ENCODE measurements around the gene SMIM23. TPM values are rescaled to one million over a fixed set of nuclear protein-coding genes. Genes with fewer than 3 reads are reported as not detected.

The SMIM23 gene
- total RNA-seq, 1 experiment from 2014 or later = not detected

DNA sequence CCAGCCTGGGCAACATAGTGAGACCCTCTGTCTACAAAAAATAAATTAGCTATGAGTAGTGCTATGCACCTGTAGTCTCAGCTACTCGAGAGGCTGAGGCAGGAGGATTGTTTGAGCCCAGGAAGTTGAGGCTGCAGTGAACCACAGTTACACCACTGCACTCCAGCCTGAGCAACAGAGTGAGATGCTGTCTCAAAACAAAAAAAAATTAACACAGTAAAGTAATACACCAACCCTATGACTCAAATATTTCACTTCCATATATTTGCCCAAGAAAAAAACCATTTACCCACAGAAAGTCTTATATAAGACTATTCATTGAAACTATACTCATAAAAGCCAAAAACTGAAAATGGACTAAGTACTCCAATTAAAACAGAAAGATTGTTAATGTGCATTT is 16.2 kb downstream of the SMIM23 start:
- Histone ChIP-seq H3K9me3 (ENCODE audit: low read depth, low read length, poor library complexity, severe bottlenecking) (no peaks in the 10 kb centered on the region), H3K27me3 (replicated peaks; ENCODE audit: insufficient read depth, low read depth, low read length, poor library complexity) (peaks cover 18% of the 10 kb centered on the region), H3K4me3 (ENCODE audit: low read depth, low read length, poor library complexity, severe bottlenecking) (no peak overlapping the region), H3K36me3 (ENCODE audit: insufficient read depth, low read length, poor library complexity, severe bottlenecking) (no peaks in the 10 kb centered on the region), H3K27ac (ENCODE audit: low read depth, low read length, poor library complexity, severe bottlenecking) (no peak overlapping the region), H3K4me1 (ENCODE audit: insufficient read depth, low read length, poor library complexity, severe bottlenecking) (no peaks in the 10 kb centered on the region)
- no TSS peak for BruUV-seq (replicated peaks)
- ChIA-PET POLR2A (ENCODE audit: low non-redundant PET) (no interaction called here), CTCF (no interaction called here)
- no peak for DNase-seq (ENCODE audit: low spot score)
- intact Hi-C loops (cut with micrococcal nuclease; ENCODE audit: unreplicated experiment) = no loop called here
- no peak for TF ChIP-seq CTCF (conservative IDR thresholded peaks at IDR 0.05; ENCODE audit: low read depth, low read length)
- no peak for TF ChIP-seq EZH2 (IDR thresholded peaks at IDR 0.05; ENCODE audit: borderline replicate concordance, low read depth, low read length, poor library complexity, severe bottlenecking)

DNA sequence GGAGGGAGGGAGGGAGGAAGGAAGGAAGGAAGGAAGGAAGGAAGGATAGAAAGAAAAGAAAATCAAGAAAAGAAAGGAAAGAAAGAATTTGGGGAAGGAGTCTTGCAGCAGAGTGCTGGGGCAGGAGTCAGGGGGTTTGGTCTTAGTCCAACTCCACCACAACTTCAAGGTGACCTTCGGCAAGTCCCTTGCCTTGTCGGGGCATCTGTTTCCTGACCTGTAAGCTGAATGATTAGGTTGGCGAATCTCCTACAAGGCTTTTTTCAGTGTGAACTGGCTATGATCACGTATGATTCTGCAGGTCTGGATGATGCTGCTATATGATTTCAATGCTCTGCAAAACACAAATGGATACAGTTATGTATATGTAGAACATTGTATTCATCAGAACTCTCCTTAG is 20.1 kb downstream of the SMIM23 start:
- ChIA-PET POLR2A (ENCODE audit: low non-redundant PET) (no interaction called here), CTCF (no interaction called here)
- no peak for TF ChIP-seq EZH2 (IDR thresholded peaks at IDR 0.05; ENCODE audit: borderline replicate concordance, low read depth, low read length, poor library complexity, severe bottlenecking)
- no peak for TF ChIP-seq CTCF (conservative IDR thresholded peaks at IDR 0.05; ENCODE audit: low read depth, low read length)
- Histone ChIP-seq H3K27ac (ENCODE audit: low read depth, low read length, poor library complexity, severe bottlenecking) (no peak overlapping the region), H3K9me3 (ENCODE audit: low read depth, low read length, poor library complexity, severe bottlenecking) (no peaks in the 10 kb centered on the region), H3K27me3 (replicated peaks; ENCODE audit: insufficient read depth, low read depth, low read length, poor library complexity) (peaks cover 46% of the 10 kb centered on the region), H3K4me3 (ENCODE audit: low read depth, low read length, poor library complexity, severe bottlenecking) (no peak overlapping the region), H3K36me3 (ENCODE audit: insufficient read depth, low read length, poor library complexity, severe bottlenecking) (no peaks in the 10 kb centered on the region), H3K4me1 (ENCODE audit: insufficient read depth, low read length, poor library complexity, severe bottlenecking) (no peaks in the 10 kb centered on the region)
- BruUV-seq (replicated peaks) = no TSS peak
- DNase-seq (ENCODE audit: low spot score) = no peak
- intact Hi-C loops (cut with micrococcal nuclease; ENCODE audit: unreplicated experiment) = no loop called here

GRCh38 chr5:171806976-171807747 is 21.5 kb downstream of the SMIM23 start:
- no peaks in the 10 kb centered on the region for H3K36me3 ChIP-seq (ENCODE audit: insufficient read depth, low read length, poor library complexity, severe bottlenecking)
- peaks cover 54% of the 10 kb centered on the region for H3K27me3 ChIP-seq (replicated peaks; ENCODE audit: insufficient read depth, low read depth, low read length, poor library complexity)
- POLR2A ChIA-PET (ENCODE audit: low non-redundant PET) = no interaction called here
- no peak overlapping the region for H3K4me3 ChIP-seq (ENCODE audit: low read depth, low read length, poor library complexity, severe bottlenecking)
- no peaks in the 10 kb centered on the region for H3K4me1 ChIP-seq (ENCODE audit: insufficient read depth, low read length, poor library complexity, severe bottlenecking)
- no peak overlapping the region for H3K27ac ChIP-seq (ENCODE audit: low read depth, low read length, poor library complexity, severe bottlenecking)
- intact Hi-C loops (cut with micrococcal nuclease; ENCODE audit: unreplicated experiment) = no loop called here
- no peak for TF ChIP-seq CTCF (conservative IDR thresholded peaks at IDR 0.05; ENCODE audit: low read depth, low read length)
- no peak for TF ChIP-seq EZH2 (IDR thresholded peaks at IDR 0.05; ENCODE audit: borderline replicate concordance, low read depth, low read length, poor library complexity, severe bottlenecking)
- BruUV-seq (replicated peaks) = no TSS peak
- no peaks in the 10 kb centered on the region for H3K9me3 ChIP-seq (ENCODE audit: low read depth, low read length, poor library complexity, severe bottlenecking)
- no peak for DNase-seq (ENCODE audit: low spot score)
- CTCF ChIA-PET = no interaction called here

Measured in A673 (cell line).